Ascending aorta (tissue), 2 donors: Measurements from ENCODE around the gene MYOD1. TPM values are rescaled to one million over a fixed set of nuclear protein-coding genes. Genes with fewer than 3 reads are reported as not detected.

Experiments used
- DNase-seq, 2 donors: peaks; one replicate each; pipeline ENCODE4 v3.0.0-alpha.2; 2019; ENCODE audit warnings: low spot score in 2 of 2
- H3K27ac ChIP-seq, 2 donors: fragments of 200-600 bp; sonication (generic); one replicate each; pipeline ENCODE4 v1.5.1; 2016 to 2017; ENCODE audit warnings: mild to moderate bottlenecking in 1 of 2
- H3K27me3 ChIP-seq: fragments of 200-600 bp; sonication (generic); one replicate; pipeline ENCODE4 v1.5.1; 2017
- H3K36me3 ChIP-seq, 2 donors: fragments of 200-600 bp; sonication (generic); one replicate each; pipeline ENCODE4 v1.5.1; 2016
- H3K4me1 ChIP-seq, 2 donors: fragments of 200-600 bp; sonication (generic); one replicate each; pipeline ENCODE4 v1.5.1; 2016 to 2017; ENCODE audit warnings: mild to moderate bottlenecking in 1 of 2
- H3K4me3 ChIP-seq, 2 donors: fragments of 200-600 bp; sonication (generic); one replicate each; pipeline ENCODE4 v1.5.1; 2016 to 2017; ENCODE audit warnings: mild to moderate bottlenecking in 1 of 2
- H3K9me3 ChIP-seq, 2 donors: fragments of 200-600 bp; sonication (generic); one replicate each; pipeline ENCODE4 v1.5.1; 2016
- intact Hi-C: fragments of 100-400 bp; cut with DNase I; formaldehyde crosslinking; loops from one replicate; pipeline ENCODE4 v1.15.1; 2023
- total RNA-seq: library from RNA; depleted of rRNA; stranded (reverse); fragments of >200 nt; gene quantifications from one replicate; pipeline ENCODE4 v1.1.0, GENCODE V29; 2016
- TF ChIP-seq, protein P1 (sequence below), 3 experiments: fragments of 200-600 bp in 2 of 3; fragments of 450-650 bp in 1 of 3; sonication (generic) in 2 of 3; IDR thresholded peaks; one replicate each; pipeline ENCODE4 v1.5.1; 2016 to 2019; ENCODE audit warnings: antibody characterized with exemption in 3 of 3, mild to moderate bottlenecking in 1 of 3, moderate library complexity in 1 of 3

The MYOD1 gene
- total RNA-seq, 1 donor from 2014 or later, result not detected

DNA sequence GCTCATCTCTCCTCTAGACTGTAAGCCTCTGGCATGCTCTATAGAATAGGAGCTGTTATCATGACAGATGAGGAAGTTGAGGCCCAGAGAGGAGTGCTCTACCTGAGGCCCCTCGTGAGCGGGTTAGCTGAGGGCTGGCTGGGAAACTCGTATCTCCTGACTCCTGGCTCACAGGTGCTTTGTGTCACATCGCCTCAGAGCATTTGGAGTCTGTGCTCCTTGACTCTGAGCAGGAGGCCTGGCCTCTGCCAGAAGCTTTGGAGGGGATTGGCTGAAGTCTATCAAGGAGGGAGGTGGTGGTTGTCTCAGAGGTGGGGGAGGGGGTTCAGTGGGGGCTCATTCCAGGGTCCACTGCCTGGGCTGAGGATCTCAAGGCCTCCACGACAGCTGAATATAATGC lies 22.6 kb downstream of the MYOD1 start:
- TF ChIP-seq, protein P1, sequence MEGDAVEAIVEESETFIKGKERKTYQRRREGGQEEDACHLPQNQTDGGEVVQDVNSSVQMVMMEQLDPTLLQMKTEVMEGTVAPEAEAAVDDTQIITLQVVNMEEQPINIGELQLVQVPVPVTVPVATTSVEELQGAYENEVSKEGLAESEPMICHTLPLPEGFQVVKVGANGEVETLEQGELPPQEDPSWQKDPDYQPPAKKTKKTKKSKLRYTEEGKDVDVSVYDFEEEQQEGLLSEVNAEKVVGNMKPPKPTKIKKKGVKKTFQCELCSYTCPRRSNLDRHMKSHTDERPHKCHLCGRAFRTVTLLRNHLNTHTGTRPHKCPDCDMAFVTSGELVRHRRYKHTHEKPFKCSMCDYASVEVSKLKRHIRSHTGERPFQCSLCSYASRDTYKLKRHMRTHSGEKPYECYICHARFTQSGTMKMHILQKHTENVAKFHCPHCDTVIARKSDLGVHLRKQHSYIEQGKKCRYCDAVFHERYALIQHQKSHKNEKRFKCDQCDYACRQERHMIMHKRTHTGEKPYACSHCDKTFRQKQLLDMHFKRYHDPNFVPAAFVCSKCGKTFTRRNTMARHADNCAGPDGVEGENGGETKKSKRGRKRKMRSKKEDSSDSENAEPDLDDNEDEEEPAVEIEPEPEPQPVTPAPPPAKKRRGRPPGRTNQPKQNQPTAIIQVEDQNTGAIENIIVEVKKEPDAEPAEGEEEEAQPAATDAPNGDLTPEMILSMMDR (IDR thresholded peaks at IDR 0.05), result no peak
- no peak for DNase-seq
- no peaks in the 10 kb centered on the region for H3K9me3 ChIP-seq
- intact Hi-C loops, result no loop called here
- H3K36me3 ChIP-seq, result no peaks in the 10 kb centered on the region
- H3K27ac ChIP-seq, result no peak overlapping the region
- no peaks in the 10 kb centered on the region for H3K4me1 ChIP-seq
- H3K27me3 ChIP-seq, result peaks cover 18% of the 10 kb centered on the region
- no peak overlapping the region for H3K4me3 ChIP-seq

DNA sequence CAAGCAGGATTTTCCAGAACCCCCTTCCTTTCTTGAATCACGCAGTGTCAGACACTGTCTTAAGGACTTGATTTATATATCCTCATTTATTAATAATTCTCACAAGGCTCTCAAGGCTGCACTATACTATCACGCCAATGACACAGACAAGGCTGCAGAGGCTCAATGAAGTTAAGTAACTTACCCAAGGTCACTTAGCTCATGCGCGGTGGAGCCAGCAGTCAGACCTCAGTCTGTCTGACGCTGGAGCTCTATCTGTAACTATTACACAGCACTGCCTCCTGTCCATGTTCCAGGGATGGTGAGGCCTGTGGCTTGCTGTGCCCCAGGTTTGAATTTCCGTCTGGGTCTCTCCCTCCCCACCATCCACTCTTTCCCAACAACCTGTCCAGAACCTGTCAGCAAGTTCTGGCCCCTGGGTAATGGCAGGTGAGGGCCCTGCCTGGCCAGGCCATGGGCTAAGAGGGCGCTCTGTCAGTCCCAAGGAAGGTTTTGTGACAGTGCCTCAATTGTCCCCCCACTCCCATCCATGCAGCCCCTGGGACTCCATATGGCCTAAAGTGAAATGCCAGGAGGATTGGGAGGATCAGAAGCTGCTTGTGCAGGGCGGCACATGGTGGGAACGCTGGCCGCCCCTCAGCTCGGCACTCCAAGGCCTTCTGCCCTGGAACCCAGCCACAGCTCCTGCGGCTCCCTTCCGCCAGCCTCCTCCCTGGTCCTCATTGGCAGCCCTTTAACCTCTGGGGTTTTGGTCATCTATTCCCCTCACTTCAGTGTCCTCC lies 23.8 kb downstream of the MYOD1 start:
- H3K9me3 ChIP-seq, result no peaks in the 10 kb centered on the region
- DNase-seq, result no peak
- intact Hi-C loops, result no loop called here

DNA sequence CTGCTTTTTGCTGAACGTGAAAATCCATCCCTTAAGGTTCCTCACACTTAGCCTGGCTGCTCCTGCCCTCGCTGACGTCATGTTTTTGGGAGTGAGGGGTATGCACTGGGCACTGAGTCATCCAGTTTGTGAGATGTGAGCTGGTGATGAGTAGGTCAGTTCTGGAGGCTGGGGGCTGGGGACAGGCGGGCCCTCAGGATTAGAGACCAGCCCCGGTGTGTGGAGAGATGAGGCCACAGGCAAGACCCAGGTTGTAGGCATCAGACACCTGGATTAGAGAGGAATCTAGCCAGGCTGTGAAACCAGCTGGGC lies 24.4 kb downstream of the MYOD1 start:
- no peak for DNase-seq
- TF ChIP-seq, protein P1 (IDR thresholded peaks at IDR 0.05), result no peak
- H3K27me3 ChIP-seq, result peaks cover 1% of the 10 kb centered on the region

More for the DNA sequence above, 23.8 kb downstream of the MYOD1 start:
- TF ChIP-seq, protein P1 (IDR thresholded peaks at IDR 0.05), result no peak
- no peaks in the 10 kb centered on the region for H3K36me3 ChIP-seq
- H3K27ac ChIP-seq, result no peak overlapping the region
- peaks cover 7% of the 10 kb centered on the region for H3K27me3 ChIP-seq
- no peak overlapping the region for H3K4me3 ChIP-seq
- no peaks in the 10 kb centered on the region for H3K4me1 ChIP-seq

DNA sequence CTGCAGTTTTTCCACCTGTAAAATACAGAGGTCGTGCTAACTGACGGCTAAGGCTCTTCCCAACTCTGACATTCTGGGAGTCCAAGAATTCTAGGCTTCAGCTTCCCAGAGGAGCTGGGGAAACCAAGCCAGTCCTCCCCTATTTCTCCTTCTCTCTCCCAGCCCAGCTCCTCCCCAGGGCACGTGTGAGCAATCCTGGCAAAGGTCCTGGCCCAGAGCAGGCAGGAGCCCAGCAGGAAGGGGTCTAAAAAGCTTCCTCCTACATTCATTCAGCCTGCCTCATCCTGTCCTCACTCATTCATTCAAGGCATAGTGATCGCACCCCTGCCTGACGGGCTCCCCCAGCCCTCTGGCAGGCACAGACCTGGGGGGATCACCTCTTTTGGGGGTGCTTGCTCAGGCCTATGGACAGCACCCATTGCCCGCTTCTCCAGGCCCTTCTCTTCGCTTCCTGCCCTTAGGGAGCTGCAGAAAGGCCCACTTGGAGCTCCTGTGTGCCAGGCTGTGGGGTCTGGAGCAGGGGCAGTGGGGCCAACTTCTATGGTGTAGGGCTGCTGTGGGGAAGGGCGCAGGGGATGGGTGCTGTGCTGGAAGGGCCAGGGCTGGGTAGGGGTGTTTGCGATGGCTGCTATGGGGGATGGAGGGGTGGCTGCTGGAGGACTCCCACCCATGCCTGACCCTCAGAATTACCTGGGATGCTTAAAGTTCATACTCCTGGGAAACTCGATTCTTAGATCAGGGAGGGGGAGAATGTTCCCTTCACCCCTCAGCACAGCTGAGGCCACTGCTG lies 25.0 kb downstream of the MYOD1 start:
- Histone ChIP-seq H3K27me3 (no peaks in the 10 kb centered on the region), H3K27ac (no peak overlapping the region), H3K36me3 (no peaks in the 10 kb centered on the region), H3K9me3 (no peaks in the 10 kb centered on the region), H3K4me1 (no peaks in the 10 kb centered on the region), H3K4me3 (no peak overlapping the region)
- DNase-seq, result no peak
- TF ChIP-seq, protein P1 (IDR thresholded peaks at IDR 0.05), result no peak
- intact Hi-C loops, result no loop called here

More for the DNA sequence above, 24.4 kb downstream of the MYOD1 start:
- H3K36me3 ChIP-seq, result no peaks in the 10 kb centered on the region
- H3K4me3 ChIP-seq, result no peak overlapping the region
- no peaks in the 10 kb centered on the region for H3K9me3 ChIP-seq
- no peak overlapping the region for H3K27ac ChIP-seq
- H3K4me1 ChIP-seq, result no peaks in the 10 kb centered on the region
- intact Hi-C loops, result no loop called here

DNA sequence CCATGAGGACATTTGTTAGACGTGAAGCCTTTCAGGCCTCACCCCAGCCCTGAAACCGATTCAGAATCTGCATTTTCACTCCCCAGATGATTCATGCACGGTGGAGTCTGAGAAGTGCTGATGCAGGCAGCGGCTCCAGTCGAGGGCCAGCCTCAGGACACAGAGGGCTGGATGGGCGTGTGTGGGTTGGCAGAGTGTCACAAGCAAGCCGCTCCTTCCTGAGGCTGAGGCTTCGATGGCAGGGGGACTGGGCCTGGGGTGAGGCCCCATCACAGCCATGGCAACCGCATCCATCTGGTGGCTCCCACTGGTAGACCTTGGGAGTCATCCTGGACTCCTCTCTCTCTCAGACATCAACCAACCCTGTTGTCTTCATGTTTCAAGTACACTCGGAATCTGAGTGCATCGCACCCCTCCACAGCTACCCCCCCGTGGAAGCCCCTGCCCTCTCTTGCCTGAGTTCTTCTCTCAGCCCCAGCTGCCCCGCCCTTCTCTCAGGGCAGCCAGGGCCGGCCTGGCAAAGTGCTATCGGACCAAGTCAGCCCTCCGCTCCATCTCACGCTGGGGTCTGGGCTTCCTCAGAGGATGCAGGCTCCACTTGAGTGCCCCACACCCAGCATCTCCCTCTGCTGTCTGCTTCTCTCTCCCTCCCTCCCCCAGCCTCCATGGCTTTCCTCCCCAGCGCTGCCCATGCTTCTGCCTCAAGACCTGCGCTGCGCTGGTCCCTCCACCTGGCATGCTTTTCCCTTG lies 25.8 kb downstream of the MYOD1 start:
- Histone ChIP-seq H3K9me3 (no peaks in the 10 kb centered on the region), H3K27ac (no peak overlapping the region), H3K4me1 (no peaks in the 10 kb centered on the region), H3K27me3 (no peaks in the 10 kb centered on the region), H3K4me3 (no peak overlapping the region), H3K36me3 (no peaks in the 10 kb centered on the region)
- intact Hi-C loops, result no loop called here
- TF ChIP-seq, protein P1 (IDR thresholded peaks at IDR 0.05), result no peak
- DNase-seq, result no peak
